HCT116 (cell line): ENCODE measurements around the gene SRRM1. TPM values are rescaled to one million over a fixed set of nuclear protein-coding genes. Genes with fewer than 3 reads are reported as not detected.

ENCODE experiments used
- ATAC-seq: fragments of 200-7000 bp; cut with Tn5 transposase; 2 replicates; pipeline ENCODE4 v1.9.1; 2020; ENCODE audit warnings: mild to moderate bottlenecking, moderate library complexity
- BruUV-seq: library from RNA; stranded (reverse); fragments of 400-500 nt; replicated peaks from 2 replicates; lab custom pipeline; 2021; lab: Mats Ljungman, UMichigan
- CTCF ChIA-PET: fragments of 300-600 bp; sonication (Branson Sonifier 250); formaldehyde crosslinking; loops from one replicate; lab custom pipeline; 2021; ENCODE audit warnings: antibody characterized with exemption; lab: Charles Lee
- POLR2A ChIA-PET: fragments of 300-600, 350-600 bp; sonication (Branson Sonifier 250); formaldehyde crosslinking; loops from one replicate; lab custom pipeline; 2021; ENCODE audit warnings: antibody characterized with exemption; lab: Charles Lee
- RAD21 ChIA-PET, 2 experiments: fragments of 300-600 bp; sonication (Branson Sonifier 250); formaldehyde crosslinking; loops; one replicate each; lab custom pipeline; 2023; ENCODE audit warnings: low total read pairs in 2 of 2; ENCODE audit not compliant: uncharacterized antibody in 2 of 2, unreplicated experiment in 2 of 2, low non-redundant PET in 1 of 2; lab: Charles Lee
- DNase-seq: peaks from one replicate; pipeline ENCODE4 v3.0.0-alpha.2; 2010; ENCODE audit warnings: low read depth, low spot score
- H2AFZ ChIP-seq: fragments of 200-600 bp; shearing (Covaris generic), sonication (generic); 2 replicates; pipeline ENCODE4 v1.6.1; 2017; ENCODE audit warnings: low read depth, mixed run types, mixed read lengths, antibody characterized with exemption, low read length; ENCODE audit not compliant: poor library complexity, severe bottlenecking
- H3K27ac ChIP-seq: 2 replicates; pipeline ENCODE4 v1.5.1; 2012; ENCODE audit warnings: low read depth, low read length
- H3K27me3 ChIP-seq: fragments of 200-600 bp; sonication (generic); 2 replicates; pipeline ENCODE4 v1.6.1; 2016; ENCODE audit warnings: mixed run types, low read length, mixed read lengths; ENCODE audit not compliant: insufficient read depth
- H3K36me3 ChIP-seq, 2 experiments: fragments of 200-500 bp in 1 of 2; fragments of 200-600 bp in 1 of 2; sonication (Bioruptor generic) in 1 of 2; sonication (generic) in 1 of 2; 2 replicates each; pipeline versions ENCODE4 v1.5.1 to v1.6.1; 2014 to 2016; ENCODE audit warnings: low read length in 2 of 2, inconsistent platforms in 1 of 2, mixed read lengths in 1 of 2, mixed run types in 1 of 2; ENCODE audit not compliant: insufficient read depth in 2 of 2, control insufficient read depth in 1 of 2
- H3K4me1 ChIP-seq, 2 experiments: fragments of 200-600 bp in 1 of 2; sonication (generic) in 1 of 2; 2 replicates each; pipeline versions ENCODE4 v1.5.1 to v1.6.1; 2012 to 2017; ENCODE audit warnings: low read length in 2 of 2, inconsistent platforms in 1 of 2, mild to moderate bottlenecking in 1 of 2, mixed read lengths in 1 of 2, mixed run types in 1 of 2, moderate library complexity in 1 of 2; ENCODE audit not compliant: insufficient read depth in 2 of 2, control insufficient read depth in 1 of 2
- H3K4me2 ChIP-seq: fragments of 200-600 bp; sonication (generic); 2 replicates; pipeline ENCODE4 v1.6.1; 2017; ENCODE audit warnings: mixed run types, low read length, mixed read lengths
- H3K4me3 ChIP-seq, 2 experiments: fragments of 200-600 bp in 1 of 2; sonication (generic) in 1 of 2; replicated peaks in 1 of 2; 2 replicates each; pipeline ENCODE4 v1.5.1; 2011 to 2016; ENCODE audit warnings: low read length in 2 of 2, control low read depth in 1 of 2, low read depth in 1 of 2, mild to moderate bottlenecking in 1 of 2, mixed read lengths in 1 of 2, mixed run types in 1 of 2
- H3K79me2 ChIP-seq: fragments of 200-600 bp; sonication (generic); 2 replicates; pipeline ENCODE4 v1.6.1; 2017; ENCODE audit warnings: mild to moderate bottlenecking, mixed run types, low read length, moderate library complexity, mixed read lengths; ENCODE audit not compliant: insufficient read depth
- H3K9ac ChIP-seq: fragments of 200-600 bp; sonication (generic); 2 replicates; pipeline ENCODE4 v1.6.1; 2016; ENCODE audit warnings: low read length, mixed read lengths
- H3K9me2 ChIP-seq: fragments of 200-600 bp; sonication (generic), shearing (Covaris generic); 2 replicates; pipeline ENCODE4 v1.6.1; 2017; ENCODE audit warnings: mixed run types, mild to moderate bottlenecking, moderate library complexity; ENCODE audit not compliant: insufficient read depth
- H3K9me3 ChIP-seq, 2 experiments: fragments of 200-500 bp in 1 of 2; fragments of 200-600 bp in 1 of 2; sonication (Bioruptor generic) in 1 of 2; sonication (generic) in 1 of 2; 2 replicates each; pipeline ENCODE4 v1.6.1; 2014 to 2017; ENCODE audit warnings: low read length in 2 of 2, mixed read lengths in 2 of 2, inconsistent platforms in 1 of 2, low read depth in 1 of 2, mild to moderate bottlenecking in 1 of 2, mixed run types in 1 of 2, moderate library complexity in 1 of 2; ENCODE audit not compliant: control insufficient read depth in 1 of 2, insufficient read depth in 1 of 2
- H4K20me1 ChIP-seq: fragments of 200-600 bp; sonication (generic), shearing (Covaris generic); 2 replicates; pipeline ENCODE4 v1.6.1; 2017; ENCODE audit warnings: mixed run types, mild to moderate bottlenecking, moderate library complexity; ENCODE audit not compliant: insufficient read depth
- CEBPB ChIP-seq: IDR thresholded peaks from 2 replicates; pipeline ENCODE4 v1.6.1; 2012; ENCODE audit warnings: low read depth
- ELF1 ChIP-seq: IDR thresholded peaks from 2 replicates; pipeline ENCODE4 v1.6.1; 2012; ENCODE audit warnings: low read depth, borderline replicate concordance
- EZH2 ChIP-seq: fragments of 200-600 bp; sonication (generic); IDR thresholded peaks from 2 replicates; pipeline ENCODE4 v1.6.1; 2017; ENCODE audit warnings: antibody characterized with exemption, mixed run types
- EZH2phosphoT487 ChIP-seq: fragments of 200-600 bp; IDR thresholded peaks from 2 replicates; pipeline ENCODE4 v1.6.1; 2018; ENCODE audit warnings: antibody characterized with exemption, borderline replicate concordance
- POLR2AphosphoS5 ChIP-seq: IDR thresholded peaks from 2 replicates; pipeline ENCODE4 v1.6.1; 2011; ENCODE audit warnings: mild to moderate bottlenecking, low read depth, low read length, moderate library complexity
- RAD21 ChIP-seq: IDR thresholded peaks from 2 replicates; pipeline ENCODE4 v1.6.1; 2012; ENCODE audit warnings: low read depth, mild to moderate bottlenecking
- SIN3A ChIP-seq: IDR thresholded peaks from 2 replicates; pipeline ENCODE4 v1.6.1; 2012; ENCODE audit warnings: low read depth
- SP1 ChIP-seq: IDR thresholded peaks from 2 replicates; pipeline ENCODE4 v1.6.1; 2012; ENCODE audit warnings: low read depth
- SRF ChIP-seq: IDR thresholded peaks from 2 replicates; pipeline ENCODE4 v1.6.1; 2012; ENCODE audit warnings: low read depth
- TCF7L2 ChIP-seq: IDR thresholded peaks from 2 replicates; pipeline ENCODE4 v1.7.0; 2011; ENCODE audit warnings: borderline replicate concordance, inconsistent platforms; ENCODE audit not compliant: insufficient read depth, insufficient read length; ENCODE audit errors: extremely low read depth
- ZNF274 ChIP-seq: fragments of 200-500 bp; sonication (Bioruptor generic); IDR thresholded peaks from 2 replicates; pipeline ENCODE4 v1.6.1; 2014; ENCODE audit warnings: mild to moderate bottlenecking, low read depth, low read length, inconsistent platforms
- intact Hi-C: fragments of 100-400 bp; cut with micrococcal nuclease; formaldehyde crosslinking; loops from 2 replicates; pipeline ENCODE4 v1.10.0; 2022
- total RNA-seq: library from RNA; stranded (reverse); gene quantifications from one replicate; pipeline ENCODE4 v1.2.1, GENCODE V29; 2021; ENCODE audit not compliant: unreplicated experiment
- TF ChIP-seq, protein P1 (sequence below): IDR thresholded peaks from 2 replicates; pipeline ENCODE4 v1.6.1; 2011; ENCODE audit warnings: mild to moderate bottlenecking, low read length, moderate library complexity; ENCODE audit not compliant: insufficient replicate concordance; ENCODE audit errors: extremely low read depth
- TF ChIP-seq, protein P2 (sequence below): IDR thresholded peaks from 2 replicates; pipeline ENCODE4 v1.6.1; 2012; ENCODE audit warnings: low read depth
- TF ChIP-seq, protein P3 (sequence below): IDR thresholded peaks from 2 replicates; pipeline ENCODE4 v1.6.1; 2012
- TF ChIP-seq, protein P4 (sequence below): IDR thresholded peaks from 2 replicates; pipeline ENCODE4 v1.6.1; 2012

SRRM1 gene
- total RNA-seq, 1 experiment from 2014 or later: 184 TPM

DNA sequence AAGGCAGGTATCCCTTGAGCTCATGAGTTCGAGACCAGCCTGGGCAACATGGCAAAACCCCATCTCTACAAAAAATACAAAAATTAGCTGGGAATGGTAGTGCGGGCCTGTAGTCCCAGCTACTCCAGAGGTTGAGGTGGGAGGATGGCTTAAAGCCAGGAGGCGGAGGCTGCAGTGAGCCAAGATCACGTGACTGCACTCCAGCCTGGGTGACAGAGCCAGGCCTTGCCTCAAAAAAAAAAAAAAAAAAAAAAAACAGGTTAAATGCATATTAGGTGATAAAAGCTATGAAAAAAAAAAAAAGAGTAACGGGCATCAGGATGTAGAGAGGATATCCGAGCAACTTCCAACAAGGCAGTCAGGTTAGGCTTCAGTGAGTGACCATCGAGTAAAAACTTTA lies 2.8 kb upstream of the SRRM1 start:
- peaks cover 21 to 26% of the 10 kb centered on the region in 2 experiments; a peak in 3 of 4 replicates for H3K4me1 ChIP-seq

More for the DNA sequence above, 2.8 kb upstream of the SRRM1 start:
- H3K36me3 ChIP-seq: peaks cover under 1 to 3% of the 10 kb centered on the region in 2 experiments; a peak in 2 of 4 replicates
- no peak overlapping the region for H3K4me3 ChIP-seq
- no peaks in the 10 kb centered on the region for H3K27me3 ChIP-seq
- H3K27ac ChIP-seq: no peak overlapping the region
- ATAC-seq (no peak), DNase-seq (no peak)
- H3K4me2 ChIP-seq: no peak overlapping the region
- intact Hi-C loops: no loop called here
- ChIA-PET RAD21 (no interaction called here), POLR2A (interaction anchor here (0.7 kb wide), 1 partner anchor 450 kb away, joined by 5 read pairs; no protein-coding TSS in a partner anchor), CTCF (no interaction called here)
- no TSS peak for BruUV-seq
- no peak overlapping the region for H2AFZ ChIP-seq
- H3K79me2 ChIP-seq: peaks cover 22% of the 10 kb centered on the region
- TF ChIP-seq, protein P1, sequence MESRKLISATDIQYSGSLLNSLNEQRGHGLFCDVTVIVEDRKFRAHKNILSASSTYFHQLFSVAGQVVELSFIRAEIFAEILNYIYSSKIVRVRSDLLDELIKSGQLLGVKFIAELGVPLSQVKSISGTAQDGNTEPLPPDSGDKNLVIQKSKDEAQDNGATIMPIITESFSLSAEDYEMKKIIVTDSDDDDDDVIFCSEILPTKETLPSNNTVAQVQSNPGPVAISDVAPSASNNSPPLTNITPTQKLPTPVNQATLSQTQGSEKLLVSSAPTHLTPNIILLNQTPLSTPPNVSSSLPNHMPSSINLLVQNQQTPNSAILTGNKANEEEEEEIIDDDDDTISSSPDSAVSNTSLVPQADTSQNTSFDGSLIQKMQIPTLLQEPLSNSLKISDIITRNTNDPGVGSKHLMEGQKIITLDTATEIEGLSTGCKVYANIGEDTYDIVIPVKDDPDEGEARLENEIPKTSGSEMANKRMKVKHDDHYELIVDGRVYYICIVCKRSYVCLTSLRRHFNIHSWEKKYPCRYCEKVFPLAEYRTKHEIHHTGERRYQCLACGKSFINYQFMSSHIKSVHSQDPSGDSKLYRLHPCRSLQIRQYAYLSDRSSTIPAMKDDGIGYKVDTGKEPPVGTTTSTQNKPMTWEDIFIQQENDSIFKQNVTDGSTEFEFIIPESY: no peak
- no peak for TF ChIP-seq SIN3A
- TF ChIP-seq EZH2phosphoT487: no peak
- no peak for TF ChIP-seq TCF7L2
- no peak for TF ChIP-seq POLR2AphosphoS5
- no peak for TF ChIP-seq SP1
- no peak for TF ChIP-seq RAD21
- TF ChIP-seq SRF: no peak
- TF ChIP-seq, protein P2, sequence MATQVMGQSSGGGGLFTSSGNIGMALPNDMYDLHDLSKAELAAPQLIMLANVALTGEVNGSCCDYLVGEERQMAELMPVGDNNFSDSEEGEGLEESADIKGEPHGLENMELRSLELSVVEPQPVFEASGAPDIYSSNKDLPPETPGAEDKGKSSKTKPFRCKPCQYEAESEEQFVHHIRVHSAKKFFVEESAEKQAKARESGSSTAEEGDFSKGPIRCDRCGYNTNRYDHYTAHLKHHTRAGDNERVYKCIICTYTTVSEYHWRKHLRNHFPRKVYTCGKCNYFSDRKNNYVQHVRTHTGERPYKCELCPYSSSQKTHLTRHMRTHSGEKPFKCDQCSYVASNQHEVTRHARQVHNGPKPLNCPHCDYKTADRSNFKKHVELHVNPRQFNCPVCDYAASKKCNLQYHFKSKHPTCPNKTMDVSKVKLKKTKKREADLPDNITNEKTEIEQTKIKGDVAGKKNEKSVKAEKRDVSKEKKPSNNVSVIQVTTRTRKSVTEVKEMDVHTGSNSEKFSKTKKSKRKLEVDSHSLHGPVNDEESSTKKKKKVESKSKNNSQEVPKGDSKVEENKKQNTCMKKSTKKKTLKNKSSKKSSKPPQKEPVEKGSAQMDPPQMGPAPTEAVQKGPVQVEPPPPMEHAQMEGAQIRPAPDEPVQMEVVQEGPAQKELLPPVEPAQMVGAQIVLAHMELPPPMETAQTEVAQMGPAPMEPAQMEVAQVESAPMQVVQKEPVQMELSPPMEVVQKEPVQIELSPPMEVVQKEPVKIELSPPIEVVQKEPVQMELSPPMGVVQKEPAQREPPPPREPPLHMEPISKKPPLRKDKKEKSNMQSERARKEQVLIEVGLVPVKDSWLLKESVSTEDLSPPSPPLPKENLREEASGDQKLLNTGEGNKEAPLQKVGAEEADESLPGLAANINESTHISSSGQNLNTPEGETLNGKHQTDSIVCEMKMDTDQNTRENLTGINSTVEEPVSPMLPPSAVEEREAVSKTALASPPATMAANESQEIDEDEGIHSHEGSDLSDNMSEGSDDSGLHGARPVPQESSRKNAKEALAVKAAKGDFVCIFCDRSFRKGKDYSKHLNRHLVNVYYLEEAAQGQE: no peak
- TF ChIP-seq EZH2: no peak
- TF ChIP-seq, protein P3, sequence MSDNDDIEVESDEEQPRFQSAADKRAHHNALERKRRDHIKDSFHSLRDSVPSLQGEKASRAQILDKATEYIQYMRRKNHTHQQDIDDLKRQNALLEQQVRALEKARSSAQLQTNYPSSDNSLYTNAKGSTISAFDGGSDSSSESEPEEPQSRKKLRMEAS: no peak
- no peak for TF ChIP-seq CEBPB
- no peak for TF ChIP-seq ELF1
- TF ChIP-seq ZNF274: no peak
- TF ChIP-seq, protein P4, sequence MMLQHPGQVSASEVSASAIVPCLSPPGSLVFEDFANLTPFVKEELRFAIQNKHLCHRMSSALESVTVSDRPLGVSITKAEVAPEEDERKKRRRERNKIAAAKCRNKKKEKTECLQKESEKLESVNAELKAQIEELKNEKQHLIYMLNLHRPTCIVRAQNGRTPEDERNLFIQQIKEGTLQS: no peak
- TF ChIP-seq, all 23 proteins: peak for 0
- Histone ChIP-seq H4K20me1 (peaks cover 11% of the 10 kb centered on the region; the same call in 1 of the 2 replicates), H3K9me2 (no peaks in the 10 kb centered on the region), H3K9me3 (no peaks in the 10 kb centered on the region), H3K9ac (no peak overlapping the region)
